ELR (cell line): Measurements from ENCODE around the gene RP2.
A peak's percentile ranks its signal among the peaks of the same experiment; 100 is the strongest.

ENCODE experiments used
- DNase-seq: peaks from one replicate; pipeline ENCODE4 v3.0.0-alpha.2; 2015; ENCODE audit warnings: low read depth

The RP2 gene

DNA sequence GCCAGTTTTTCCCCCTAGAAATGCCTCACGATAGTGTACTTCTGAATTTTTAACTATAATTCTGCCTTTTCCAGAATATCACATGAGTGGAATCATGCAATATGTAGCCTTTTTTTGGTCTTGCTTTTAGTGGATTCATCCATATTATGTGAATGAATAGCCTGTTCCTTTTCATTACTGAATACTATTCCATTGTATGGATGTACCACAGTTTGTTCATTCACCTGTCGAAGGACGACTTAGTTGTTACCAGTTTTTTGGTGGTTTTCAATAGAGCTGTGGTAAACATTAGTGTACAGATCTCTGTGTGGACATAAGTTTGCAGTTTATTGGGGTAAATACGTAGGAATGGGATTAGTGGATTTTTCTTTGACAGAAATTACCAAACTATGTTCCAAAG is 83.4 kb downstream of the RP2 start:
- DNase-seq, result no peak

GRCh38 chrX:46922611-46923010 is 85.8 kb downstream of the RP2 start:
- DNase-seq, result peak; percentile 22

GRCh38 chrX:46927718-46928117 is 90.9 kb downstream of the RP2 start:
- DNase-seq, result no peak

DNA sequence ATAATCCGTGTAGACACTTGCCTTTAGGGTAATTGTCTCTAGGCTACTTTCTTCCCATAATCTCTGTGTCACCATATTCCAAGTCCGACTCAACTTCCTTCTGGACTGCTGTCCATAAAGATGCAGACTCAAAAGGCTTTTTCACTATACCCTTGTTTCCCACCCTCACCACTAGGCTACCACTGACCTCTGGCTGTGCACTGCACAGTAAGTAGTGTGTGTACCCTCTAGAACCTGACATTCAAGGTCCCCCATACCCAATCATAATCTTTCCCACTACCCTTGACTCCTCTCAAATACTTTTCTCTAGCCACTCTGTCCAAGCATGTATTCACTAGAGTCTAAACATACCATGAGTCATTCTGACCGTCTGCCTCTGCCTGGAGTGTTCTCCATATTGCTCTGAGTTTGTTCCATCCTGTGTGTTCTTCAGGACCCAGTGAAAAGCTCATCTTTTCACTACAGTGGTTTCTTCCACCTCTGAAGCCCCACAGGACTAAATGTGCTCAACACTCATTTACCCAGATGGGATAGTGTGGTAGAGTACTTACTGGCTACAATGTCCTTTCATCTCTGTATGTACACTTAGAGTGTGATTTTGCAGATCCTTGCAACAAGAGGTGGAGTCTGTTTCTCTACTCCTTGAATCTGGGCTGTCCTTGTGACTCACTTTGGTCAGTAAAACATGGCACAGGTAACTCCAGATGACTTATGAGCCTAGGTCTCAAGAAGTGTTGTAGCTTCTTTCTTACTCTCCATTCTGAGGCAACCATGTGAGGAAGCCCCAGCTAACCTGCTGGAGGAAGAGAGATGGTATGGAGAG is 92.8 kb downstream of the RP2 start:
- peak; percentile 60 for DNase-seq
